LHCN-M2 (cell line): Measurements from ENCODE around the gene LYVE1. TPM values are rescaled to one million over a fixed set of nuclear protein-coding genes. Genes with fewer than 3 reads are reported as not detected.

ENCODE experiments used
- DNase-seq: peaks from one replicate; pipeline ENCODE4 v3.0.0-alpha.2; 2012; ENCODE audit warnings: low read depth
- total RNA-seq: library from RNA; depleted of rRNA; stranded (reverse); fragments of >200 nt; gene quantifications from 2 replicates; pipeline ENCODE4 v1.2.3, GENCODE V29; 2014; rRNA removed

Gene LYVE1
- total RNA-seq, 1 experiment from 2014 or later, result not detected

DNA sequence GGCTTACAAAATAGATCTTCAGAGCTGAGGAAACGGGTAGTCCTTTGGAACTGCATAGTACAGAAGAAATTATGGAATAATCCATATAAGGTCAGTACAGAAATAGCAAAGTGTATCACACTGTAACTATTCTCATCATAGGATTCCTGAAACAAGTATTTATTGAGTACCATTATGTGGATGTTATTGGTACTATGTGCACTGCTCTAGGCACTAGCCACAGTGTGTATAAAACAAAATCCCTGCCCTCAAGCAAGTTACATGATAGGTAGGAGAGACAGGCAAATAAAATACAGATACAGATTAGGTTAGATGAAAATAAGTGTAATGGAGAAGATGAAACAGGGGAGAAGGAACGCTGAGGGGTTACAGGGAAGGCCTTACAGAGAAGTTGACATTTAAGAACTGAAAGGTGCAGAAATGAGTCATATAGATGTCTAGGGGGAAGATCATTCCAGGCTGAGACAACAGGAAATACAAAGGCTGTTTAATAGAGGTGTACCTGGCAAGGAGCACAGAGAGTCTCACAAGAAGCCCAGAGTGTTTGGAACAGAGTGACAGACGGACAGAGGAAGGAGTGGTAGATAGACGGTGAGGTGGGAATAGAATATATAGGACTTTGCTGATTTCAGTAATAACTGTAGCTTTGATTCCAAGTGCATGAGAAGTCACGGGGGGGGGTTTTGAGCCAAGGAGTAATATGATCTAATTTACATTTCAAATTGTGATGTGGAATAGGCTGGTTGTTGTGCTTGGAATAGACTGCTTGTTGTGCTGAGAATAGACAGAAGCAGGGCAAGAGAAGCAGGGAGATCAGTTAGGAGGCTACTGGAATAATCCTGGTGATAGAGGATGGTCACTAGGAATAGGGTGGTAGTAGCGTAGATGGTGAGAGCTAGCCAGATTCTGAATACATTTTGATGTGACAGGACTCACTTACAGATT lies 41.2 kb downstream of the LYVE1 start:
- no peak for DNase-seq

DNA sequence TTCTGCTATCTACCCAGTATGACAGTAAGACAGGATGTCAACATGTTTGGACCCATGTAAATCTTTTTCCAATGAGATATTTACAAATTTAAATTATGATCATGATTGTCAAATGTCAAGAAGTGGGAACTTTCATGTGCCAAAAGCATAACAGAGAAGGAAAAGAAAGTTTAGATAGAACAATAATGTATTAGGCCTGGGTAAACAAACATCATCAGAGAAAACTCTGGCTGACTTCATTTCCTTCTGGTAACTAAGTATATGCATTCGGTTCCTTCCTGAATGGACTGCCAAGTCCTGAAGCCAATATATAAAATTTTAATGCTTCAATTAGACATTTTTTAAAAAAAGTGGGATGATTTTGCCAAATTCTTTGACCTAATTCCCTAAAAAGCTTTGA lies 44.0 kb downstream of the LYVE1 start:
- no peak for DNase-seq

DNA sequence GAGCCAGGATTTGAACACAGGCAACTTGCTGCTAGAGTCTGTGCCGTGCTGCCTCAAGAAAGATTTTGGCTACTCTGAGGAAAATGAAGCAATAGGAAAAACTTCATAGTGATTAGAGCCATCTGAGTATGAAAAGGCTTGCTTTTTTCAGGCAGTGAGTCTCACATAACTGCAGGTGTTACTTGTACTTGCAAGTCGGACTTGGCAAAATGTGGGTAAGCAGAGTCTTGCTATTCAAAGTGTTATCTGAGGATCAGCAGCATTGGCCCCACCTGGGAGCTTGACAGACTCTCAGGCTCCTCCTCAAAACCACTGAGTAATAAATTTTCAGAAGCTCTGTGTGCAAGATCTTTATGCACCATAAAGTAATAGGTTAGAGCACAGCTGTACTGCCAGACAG lies 45.5 kb downstream of the LYVE1 start:
- DNase-seq, result no peak

GRCh38 chr11:10522276-10522675 lies 46.2 kb downstream of the LYVE1 start:
- DNase-seq, result no peak

- DNase-seq, result no peak
These were observed 47.9 kb downstream of the LYVE1 start for GRCh38 chr11:10520562-10520961.

GRCh38 chr11:10519630-10520029 lies 48.8 kb downstream of the LYVE1 start:
- DNase-seq, result no peak

DNA sequence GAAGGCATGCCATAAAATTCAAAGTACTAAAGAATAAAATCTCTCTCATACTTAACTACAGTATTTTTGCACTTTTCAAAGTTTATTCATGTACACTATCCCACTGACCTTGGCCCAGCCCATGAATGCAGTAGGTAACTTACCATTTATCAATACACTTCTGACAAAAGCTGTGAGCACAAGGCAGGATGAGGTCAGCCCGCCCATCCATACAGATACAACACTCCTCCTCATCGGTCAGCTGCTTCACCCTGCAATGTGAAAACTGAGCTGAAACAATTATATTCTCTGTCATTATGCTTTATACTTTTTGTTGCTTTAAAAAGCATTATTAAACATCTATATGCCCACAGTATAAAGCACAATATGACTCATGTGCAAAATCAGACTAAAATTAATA lies 49.6 kb downstream of the LYVE1 start:
- DNase-seq, result no peak

DNA sequence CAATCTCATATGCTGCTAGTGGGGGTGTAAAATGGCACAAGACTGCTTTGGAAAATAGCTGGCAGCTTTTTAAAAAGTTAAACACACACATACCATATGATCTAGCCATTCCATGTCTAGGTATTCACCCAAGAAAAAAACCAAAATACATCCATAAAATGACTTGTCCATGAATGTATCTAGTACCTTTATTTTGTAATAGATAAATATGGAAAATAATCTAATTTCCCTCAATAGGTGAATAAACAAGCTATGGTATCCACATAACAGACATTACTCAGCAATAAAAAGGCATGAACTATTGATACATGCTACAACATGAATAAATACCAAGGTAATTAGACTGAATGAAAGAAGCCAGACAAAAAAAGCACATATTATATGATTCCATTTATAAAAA lies 50.3 kb downstream of the LYVE1 start:
- no peak for DNase-seq

DNA sequence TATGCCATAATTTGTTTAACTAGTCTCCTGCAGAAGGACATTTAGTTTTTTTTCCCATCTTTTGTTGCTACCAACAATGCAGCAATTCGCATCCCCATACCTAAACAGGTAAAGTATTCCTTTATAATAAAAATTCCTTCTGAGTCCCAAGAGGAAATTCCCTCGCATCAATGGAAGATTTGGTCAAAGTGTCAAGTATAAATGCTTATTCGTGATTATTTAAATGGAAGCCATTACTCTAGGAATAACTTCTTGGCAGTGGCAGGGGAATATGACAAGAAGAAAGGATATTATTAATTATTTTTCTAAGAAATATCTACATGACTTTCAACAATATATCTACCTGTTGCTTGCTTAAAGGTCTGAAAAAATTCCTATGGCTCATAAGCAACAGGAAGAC lies 53.0 kb downstream of the LYVE1 start:
- no peak for DNase-seq

- peak; percentile 42 for DNase-seq
These were observed 53.8 kb downstream of the LYVE1 start for GRCh38 chr11:10514709-10515108.

- peak; percentile 14 for DNase-seq
These were observed 54.3 kb downstream of the LYVE1 start for GRCh38 chr11:10514202-10514601.

GRCh38 chr11:10511181-10511621 lies 57.3 kb downstream of the LYVE1 start:
- no peak for DNase-seq

Other genes starting within 250 kb of the LYVE1 start
- gene AMPD3, start 113.4 kb downstream of the LYVE1 start, total RNA-seq, result 19.2 and 23.8 TPM in 2 replicates
- gene RNF141, start 27.5 kb downstream of the LYVE1 start, total RNA-seq, result 25.6 and 28.8 TPM in 2 replicates
- gene IRAG1, start 125.1 kb upstream of the LYVE1 start, total RNA-seq, result 0.38 and 1.3 TPM in 2 replicates
- 20.5 and 25.1 TPM in 2 replicates for gene CTR9, start 182.6 kb upstream of the LYVE1 start, total RNA-seq
- gene EIF4G2, start 240.3 kb upstream of the LYVE1 start, total RNA-seq, result 925 and 936 TPM in 2 replicates